Measurements from ENCODE around the gene FBXO9.
"Not testable (repeated sequence)": the region's sequence is repeated elsewhere in the genome, so short reads cannot be mapped to it uniquely, and the experiment has no call there.

FBXO9 gene

GRCh38 chr6:53045891-53046673, 19.1 kb upstream of the FBXO9 start:
- no peaks in the 10 kb centered on the region for H3K36me3 ChIP-seq (ENCODE audit: control insufficient read depth, insufficient read depth, low read length)
- no peak overlapping the region for H3K27ac ChIP-seq (ENCODE audit: low read length)
- no peak overlapping the region for H3K4me3 ChIP-seq (ENCODE audit: low read length)
- H3K9me3 ChIP-seq (ENCODE audit: control insufficient read depth, insufficient read depth, low read length): no peaks in the 10 kb centered on the region
- no peaks in the 10 kb centered on the region for H3K4me1 ChIP-seq (ENCODE audit: control insufficient read depth, insufficient read depth, low read length)
- H3K27me3 ChIP-seq (ENCODE audit: control insufficient read depth, insufficient read depth, low read length): no peaks in the 10 kb centered on the region
- no CpG with 5 or more reads among the region's 1 CpG for WGBS (ENCODE audit: insufficient coverage, insufficient read length)
- no peak for DNase-seq (ENCODE audit: low read depth, low spot score)

- Histone ChIP-seq H3K4me3 (ENCODE audit: low read length) (no peak overlapping the region), H3K27ac (ENCODE audit: low read length) (no peak overlapping the region), H3K36me3 (ENCODE audit: control insufficient read depth, insufficient read depth, low read length) (no peaks in the 10 kb centered on the region), H3K4me1 (ENCODE audit: control insufficient read depth, insufficient read depth, low read length) (no peaks in the 10 kb centered on the region), H3K9me3 (ENCODE audit: control insufficient read depth, insufficient read depth, low read length) (no peaks in the 10 kb centered on the region), H3K27me3 (ENCODE audit: control insufficient read depth, insufficient read depth, low read length) (no peaks in the 10 kb centered on the region)
- no peak for DNase-seq (ENCODE audit: low read depth, low spot score)
- no CpG with 5 or more reads among the region's 9 CpGs for WGBS (ENCODE audit: insufficient coverage, insufficient read length)
These were observed 16.6 kb upstream of the FBXO9 start for GRCh38 chr6:53048431-53049195.

GRCh38 chr6:53049415-53049814, 15.8 kb upstream of the FBXO9 start:
- no peaks in the 10 kb centered on the region for H3K36me3 ChIP-seq (ENCODE audit: control insufficient read depth, insufficient read depth, low read length)
- DNase-seq (ENCODE audit: low read depth, low spot score): no peak
- H3K27ac ChIP-seq (ENCODE audit: low read length): no peak overlapping the region
- H3K4me1 ChIP-seq (ENCODE audit: control insufficient read depth, insufficient read depth, low read length): no peaks in the 10 kb centered on the region
- H3K27me3 ChIP-seq (ENCODE audit: control insufficient read depth, insufficient read depth, low read length): no peaks in the 10 kb centered on the region
- H3K9me3 ChIP-seq (ENCODE audit: control insufficient read depth, insufficient read depth, low read length): no peaks in the 10 kb centered on the region
- no CpG with 5 or more reads among the region's 1 CpG for WGBS (ENCODE audit: insufficient coverage, insufficient read length)
- no peak overlapping the region for H3K4me3 ChIP-seq (ENCODE audit: low read length)

GRCh38 chr6:53052152-53052551, 13.1 kb upstream of the FBXO9 start:
- H3K27ac ChIP-seq (ENCODE audit: low read length); H3K36me3 ChIP-seq (ENCODE audit: control insufficient read depth, insufficient read depth, low read length); DNase-seq (ENCODE audit: low read depth, low spot score); H3K27me3 ChIP-seq (ENCODE audit: control insufficient read depth, insufficient read depth, low read length); H3K4me1 ChIP-seq (ENCODE audit: control insufficient read depth, insufficient read depth, low read length); H3K9me3 ChIP-seq (ENCODE audit: control insufficient read depth, insufficient read depth, low read length); H3K4me3 ChIP-seq (ENCODE audit: low read length): not testable (repeated sequence)
- WGBS (ENCODE audit: insufficient coverage, insufficient read length): no CpG with 5 or more reads among the region's 3 CpGs

GRCh38 chr6:53054532-53054931, 10.7 kb upstream of the FBXO9 start:
- no peaks in the 10 kb centered on the region for H3K27me3 ChIP-seq (ENCODE audit: control insufficient read depth, insufficient read depth, low read length)
- no peak for DNase-seq (ENCODE audit: low read depth, low spot score)
- H3K4me1 ChIP-seq (ENCODE audit: control insufficient read depth, insufficient read depth, low read length): no peaks in the 10 kb centered on the region
- WGBS (ENCODE audit: insufficient coverage, insufficient read length): no CpG with 5 or more reads among the region's 4 CpGs
- H3K9me3 ChIP-seq (ENCODE audit: control insufficient read depth, insufficient read depth, low read length): no peaks in the 10 kb centered on the region
- H3K36me3 ChIP-seq (ENCODE audit: control insufficient read depth, insufficient read depth, low read length): no peaks in the 10 kb centered on the region
- H3K27ac ChIP-seq (ENCODE audit: low read length): no peak overlapping the region
- no peak overlapping the region for H3K4me3 ChIP-seq (ENCODE audit: low read length)

GRCh38 chr6:53055873-53056272, 9.3 kb upstream of the FBXO9 start:
- no peaks in the 10 kb centered on the region for H3K36me3 ChIP-seq (ENCODE audit: control insufficient read depth, insufficient read depth, low read length)
- H3K4me1 ChIP-seq (ENCODE audit: control insufficient read depth, insufficient read depth, low read length): peaks cover 2% of the 10 kb centered on the region; the same call in 1 of the 2 replicates
- H3K4me3 ChIP-seq (ENCODE audit: low read length): no peak overlapping the region
- no peaks in the 10 kb centered on the region for H3K9me3 ChIP-seq (ENCODE audit: control insufficient read depth, insufficient read depth, low read length)
- H3K27me3 ChIP-seq (ENCODE audit: control insufficient read depth, insufficient read depth, low read length): no peaks in the 10 kb centered on the region
- no CpG with 5 or more reads among the region's 5 CpGs for WGBS (ENCODE audit: insufficient coverage, insufficient read length)
- no peak for DNase-seq (ENCODE audit: low read depth, low spot score)
- H3K27ac ChIP-seq (ENCODE audit: low read length): no peak overlapping the region

GRCh38 chr6:53056273-53056672, 8.9 kb upstream of the FBXO9 start:
- no CpG with 5 or more reads among the region's 3 CpGs for WGBS (ENCODE audit: insufficient coverage, insufficient read length)
- Histone ChIP-seq H3K4me3 (ENCODE audit: low read length) (no peak overlapping the region), H3K27ac (ENCODE audit: low read length) (no peak overlapping the region), H3K9me3 (ENCODE audit: control insufficient read depth, insufficient read depth, low read length) (no peaks in the 10 kb centered on the region), H3K36me3 (ENCODE audit: control insufficient read depth, insufficient read depth, low read length) (no peaks in the 10 kb centered on the region), H3K4me1 (ENCODE audit: control insufficient read depth, insufficient read depth, low read length) (peaks cover 2% of the 10 kb centered on the region; the same call in 1 of the 2 replicates), H3K27me3 (ENCODE audit: control insufficient read depth, insufficient read depth, low read length) (no peaks in the 10 kb centered on the region)
- DNase-seq (ENCODE audit: low read depth, low spot score): no peak

- H3K4me3 ChIP-seq (ENCODE audit: low read length): no peak overlapping the region
- H3K36me3 ChIP-seq (ENCODE audit: control insufficient read depth, insufficient read depth, low read length): no peaks in the 10 kb centered on the region
- H3K9me3 ChIP-seq (ENCODE audit: control insufficient read depth, insufficient read depth, low read length): no peaks in the 10 kb centered on the region
- no peak overlapping the region for H3K27ac ChIP-seq (ENCODE audit: low read length)
- H3K4me1 ChIP-seq (ENCODE audit: control insufficient read depth, insufficient read depth, low read length): peaks cover 2% of the 10 kb centered on the region; the same call in 1 of the 2 replicates
- H3K27me3 ChIP-seq (ENCODE audit: control insufficient read depth, insufficient read depth, low read length): no peaks in the 10 kb centered on the region
- WGBS (ENCODE audit: insufficient coverage, insufficient read length): no CpG with 5 or more reads among the region's 4 CpGs
- DNase-seq (ENCODE audit: low read depth, low spot score): no peak
These were observed 6.6 kb upstream of the FBXO9 start for GRCh38 chr6:53058388-53059195.

- no peaks in the 10 kb centered on the region for H3K36me3 ChIP-seq (ENCODE audit: control insufficient read depth, insufficient read depth, low read length)
- H3K4me1 ChIP-seq (ENCODE audit: control insufficient read depth, insufficient read depth, low read length): peaks cover 2% of the 10 kb centered on the region; the same call in 1 of the 2 replicates
- H3K27ac ChIP-seq (ENCODE audit: low read length): no peak overlapping the region
- DNase-seq (ENCODE audit: low read depth, low spot score): no peak
- no CpG with 5 or more reads among the region's 3 CpGs for WGBS (ENCODE audit: insufficient coverage, insufficient read length)
- H3K4me3 ChIP-seq (ENCODE audit: low read length): no peak overlapping the region
- H3K9me3 ChIP-seq (ENCODE audit: control insufficient read depth, insufficient read depth, low read length): no peaks in the 10 kb centered on the region
- no peaks in the 10 kb centered on the region for H3K27me3 ChIP-seq (ENCODE audit: control insufficient read depth, insufficient read depth, low read length)
These were observed 5.3 kb upstream of the FBXO9 start for GRCh38 chr6:53059648-53060589.

All from iPS DF 6.9 (cell line).